Muscle of arm (tissue), 14 donors: Measurements from ENCODE around the gene ADGRB2. TPM values are rescaled to one million over a fixed set of nuclear protein-coding genes. Genes with fewer than 3 reads are reported as not detected.

Source experiments
- DNase-seq: peaks from one replicate; pipeline ENCODE4 v3.0.0-alpha.2; 2013
- long read RNA-seq, 11 donors: transcript quantifications; one replicate each; lab custom pipeline, GENCODE V29; 2026
- polyA plus RNA-seq, 12 donors: library from polyadenylated mRNA; unstranded; fragments of 120-200 nt; gene quantifications; one replicate each; pipeline ENCODE4 v1.2.1, GENCODE V29; 2013; ENCODE audit not compliant: insufficient read length in 12 of 12

The ADGRB2 gene, protein sequence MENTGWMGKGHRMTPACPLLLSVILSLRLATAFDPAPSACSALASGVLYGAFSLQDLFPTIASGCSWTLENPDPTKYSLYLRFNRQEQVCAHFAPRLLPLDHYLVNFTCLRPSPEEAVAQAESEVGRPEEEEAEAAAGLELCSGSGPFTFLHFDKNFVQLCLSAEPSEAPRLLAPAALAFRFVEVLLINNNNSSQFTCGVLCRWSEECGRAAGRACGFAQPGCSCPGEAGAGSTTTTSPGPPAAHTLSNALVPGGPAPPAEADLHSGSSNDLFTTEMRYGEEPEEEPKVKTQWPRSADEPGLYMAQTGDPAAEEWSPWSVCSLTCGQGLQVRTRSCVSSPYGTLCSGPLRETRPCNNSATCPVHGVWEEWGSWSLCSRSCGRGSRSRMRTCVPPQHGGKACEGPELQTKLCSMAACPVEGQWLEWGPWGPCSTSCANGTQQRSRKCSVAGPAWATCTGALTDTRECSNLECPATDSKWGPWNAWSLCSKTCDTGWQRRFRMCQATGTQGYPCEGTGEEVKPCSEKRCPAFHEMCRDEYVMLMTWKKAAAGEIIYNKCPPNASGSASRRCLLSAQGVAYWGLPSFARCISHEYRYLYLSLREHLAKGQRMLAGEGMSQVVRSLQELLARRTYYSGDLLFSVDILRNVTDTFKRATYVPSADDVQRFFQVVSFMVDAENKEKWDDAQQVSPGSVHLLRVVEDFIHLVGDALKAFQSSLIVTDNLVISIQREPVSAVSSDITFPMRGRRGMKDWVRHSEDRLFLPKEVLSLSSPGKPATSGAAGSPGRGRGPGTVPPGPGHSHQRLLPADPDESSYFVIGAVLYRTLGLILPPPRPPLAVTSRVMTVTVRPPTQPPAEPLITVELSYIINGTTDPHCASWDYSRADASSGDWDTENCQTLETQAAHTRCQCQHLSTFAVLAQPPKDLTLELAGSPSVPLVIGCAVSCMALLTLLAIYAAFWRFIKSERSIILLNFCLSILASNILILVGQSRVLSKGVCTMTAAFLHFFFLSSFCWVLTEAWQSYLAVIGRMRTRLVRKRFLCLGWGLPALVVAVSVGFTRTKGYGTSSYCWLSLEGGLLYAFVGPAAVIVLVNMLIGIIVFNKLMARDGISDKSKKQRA (N-terminal part only)
- polyA plus RNA-seq = 10 to 100 TPM in 8 of 12 donors, 1 to 10 TPM in 3, not detected in 1; 9.2 to 28.6 (median 13.4) TPM
- long read RNA-seq, donor 1 = 0 reads
- long read RNA-seq, donor 2 = 0 reads
- long read RNA-seq, donor 3 = 0 reads
- long read RNA-seq, donor 4 = 0 reads
- long read RNA-seq, donor 5 = 0 reads
- long read RNA-seq, donor 6 = 0 reads
- long read RNA-seq, donor 7 = 0 reads
- long read RNA-seq, donor 8 = 0 reads
- long read RNA-seq, donor 9 = 0 reads
- long read RNA-seq, donor 10 = 0 reads
- long read RNA-seq, donor 11 = 0 reads

DNA sequence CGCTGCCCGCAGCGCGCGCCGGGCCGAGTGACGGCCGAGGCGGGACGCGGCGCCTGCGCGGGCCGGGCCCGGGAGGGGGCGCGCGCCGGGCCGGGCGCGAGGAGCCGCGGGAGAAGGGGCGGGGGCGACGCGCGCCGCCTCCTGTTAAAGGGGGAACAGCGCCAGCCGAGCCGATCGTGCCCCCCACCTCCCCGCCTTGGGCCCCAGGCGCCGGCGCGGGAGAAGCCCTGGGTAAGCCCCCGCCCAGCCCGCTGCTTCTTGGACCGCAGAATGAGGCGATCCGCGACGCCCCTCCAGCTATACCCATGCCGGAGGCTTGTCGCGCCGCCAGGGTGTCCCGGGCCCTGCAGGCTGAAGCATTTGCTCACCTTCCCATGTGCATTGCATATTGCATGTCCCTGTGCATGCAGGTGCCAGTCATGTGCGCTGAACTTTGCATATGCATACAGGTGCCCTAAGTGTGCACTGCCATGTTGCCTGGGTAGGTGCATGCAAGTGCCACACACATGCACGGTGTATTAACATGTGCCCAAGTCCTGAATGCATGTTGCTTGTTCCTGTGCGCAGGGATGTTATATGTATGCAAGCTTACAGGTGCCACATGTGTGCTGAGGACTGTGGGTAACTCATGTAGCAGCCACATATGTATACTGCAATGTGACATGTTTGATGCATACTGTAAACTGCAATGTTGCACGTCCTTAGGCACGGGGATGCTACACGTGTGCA, at the start of gene ADGRB2:
Gene ADGRB2, minus strand, starts transcription at position 29 of the 729 bp plus-strand sequence. CDS start 7,119 bp downstream, outside the sequence.
- DNase-seq = no peak

DNA sequence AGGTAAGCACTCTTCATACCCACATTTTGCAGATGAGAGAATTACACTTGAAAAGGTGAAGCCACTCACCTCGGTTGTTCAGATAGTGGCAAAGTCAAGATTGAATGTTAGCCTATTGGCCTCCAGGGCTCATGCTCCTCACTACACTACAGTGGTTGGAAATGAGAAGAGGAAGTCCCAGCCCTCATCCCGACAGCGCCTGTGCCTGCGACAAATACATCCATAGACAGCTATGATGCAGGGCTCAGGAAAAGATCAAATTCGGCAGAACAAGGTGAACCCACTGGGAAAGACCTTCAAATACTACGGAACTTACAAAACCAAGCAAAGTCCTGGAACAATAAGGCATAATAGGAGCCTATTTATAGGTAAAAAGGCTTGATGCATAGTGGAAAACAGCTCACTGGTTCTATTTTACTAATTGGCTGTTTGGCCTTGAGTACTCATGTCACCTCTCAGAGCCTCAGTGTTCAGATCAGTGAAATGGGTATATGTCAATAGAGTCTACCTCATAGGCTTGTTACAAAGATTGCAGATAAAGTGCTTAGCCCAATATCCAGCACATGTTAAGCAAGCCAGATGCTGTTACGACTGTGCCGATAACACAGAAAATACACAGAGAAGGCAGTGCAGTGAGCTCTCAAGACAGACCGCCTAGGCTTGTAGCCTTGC, 48.2 kb upstream of the ADGRB2 start:
- DNase-seq = no peak

DNA sequence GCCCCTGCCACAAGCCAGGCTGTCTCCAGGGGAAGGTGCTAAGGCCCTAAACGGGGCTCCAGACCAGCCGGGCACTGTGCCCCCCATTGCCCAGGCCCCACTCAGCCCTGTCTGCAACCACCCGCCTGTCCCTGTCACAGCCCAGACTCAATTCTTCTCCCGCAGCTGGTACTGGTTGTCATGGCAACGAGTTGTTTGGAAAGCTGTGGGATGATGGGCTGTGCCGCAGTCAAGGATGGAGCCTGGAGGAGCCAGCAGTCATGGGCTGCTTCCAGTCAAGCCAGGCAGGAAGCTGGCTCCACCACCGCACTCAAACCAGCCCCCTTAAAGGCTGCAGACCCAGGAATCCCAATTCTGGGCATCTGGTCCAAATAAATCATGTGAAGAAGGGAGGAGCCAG, 47.5 kb upstream of the ADGRB2 start:
- DNase-seq = no peak

DNA sequence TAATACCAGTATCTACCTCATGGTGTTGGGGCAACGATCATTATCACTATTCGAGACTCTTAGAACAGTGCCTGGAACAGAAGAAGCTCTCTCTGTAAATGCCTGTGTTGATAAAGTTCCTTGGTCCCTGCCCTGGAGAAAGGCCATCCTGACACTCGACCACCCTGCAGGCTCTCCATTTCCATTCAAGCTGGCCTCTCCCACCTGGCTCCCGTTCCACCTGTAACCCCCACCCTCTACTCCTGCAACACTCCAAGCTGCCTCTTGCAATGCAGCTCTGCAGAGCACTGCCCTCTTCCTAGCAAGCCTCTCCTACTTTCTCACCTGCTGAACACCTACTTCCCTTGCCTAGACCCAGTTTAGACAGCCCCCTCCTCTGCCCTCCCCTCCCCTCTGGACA, 45.6 kb upstream of the ADGRB2 start:
- no peak for DNase-seq

DNA sequence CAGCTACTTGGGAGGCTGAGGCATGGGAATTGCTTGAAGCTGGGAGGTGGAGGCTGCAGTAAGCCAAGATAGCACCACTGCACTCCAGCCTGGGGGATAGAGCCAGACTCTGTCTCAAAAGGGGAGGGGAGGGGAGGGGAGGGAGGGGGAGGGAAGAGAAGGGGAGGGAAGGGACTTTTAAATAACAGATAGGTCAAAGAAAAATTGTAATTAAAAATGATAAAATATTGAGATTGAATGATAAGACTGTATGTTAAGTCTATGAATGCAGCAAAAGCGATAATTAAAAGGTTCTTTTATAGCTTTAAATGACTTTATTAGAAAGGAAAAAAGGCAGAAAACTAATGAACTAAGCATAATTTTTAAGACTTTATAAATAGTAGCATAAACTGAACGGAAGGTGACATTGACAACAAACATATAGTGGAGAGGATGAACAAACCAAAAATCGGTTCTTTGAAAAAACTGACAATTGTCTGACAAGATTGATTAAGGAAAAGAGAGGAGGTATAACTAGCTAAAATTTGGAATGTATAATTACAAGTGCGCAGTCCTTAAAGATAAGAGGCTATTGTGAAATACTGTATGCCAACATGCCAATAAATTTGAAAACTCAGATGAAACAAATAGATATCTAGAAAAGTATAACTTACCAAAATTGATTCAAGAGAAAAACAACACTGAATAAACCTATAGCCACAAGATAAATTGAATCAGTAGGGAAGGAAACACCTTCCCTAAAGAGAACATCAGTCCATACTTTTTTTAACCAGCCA, 43.3 kb upstream of the ADGRB2 start:
- no peak for DNase-seq

DNA sequence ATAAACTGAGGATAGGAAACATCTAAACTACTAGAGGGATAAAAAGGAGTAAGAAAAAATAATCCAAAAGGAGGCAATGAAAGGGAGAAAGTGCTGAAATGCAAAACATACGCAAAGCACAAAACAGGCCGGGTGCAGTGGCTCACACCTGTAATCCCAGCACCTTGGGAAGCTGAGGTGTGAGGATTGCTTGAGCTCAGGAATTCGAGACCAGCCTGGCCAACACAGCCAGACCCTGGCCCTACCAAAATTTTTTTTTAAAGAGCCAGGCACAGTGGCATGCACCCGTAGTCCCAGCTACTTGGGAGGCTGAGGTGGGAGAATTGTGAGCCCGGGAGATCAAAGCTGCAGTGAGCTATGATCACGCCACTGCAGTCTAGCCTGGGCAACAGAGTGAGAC, 41.2 kb upstream of the ADGRB2 start:
- DNase-seq = no peak

DNA sequence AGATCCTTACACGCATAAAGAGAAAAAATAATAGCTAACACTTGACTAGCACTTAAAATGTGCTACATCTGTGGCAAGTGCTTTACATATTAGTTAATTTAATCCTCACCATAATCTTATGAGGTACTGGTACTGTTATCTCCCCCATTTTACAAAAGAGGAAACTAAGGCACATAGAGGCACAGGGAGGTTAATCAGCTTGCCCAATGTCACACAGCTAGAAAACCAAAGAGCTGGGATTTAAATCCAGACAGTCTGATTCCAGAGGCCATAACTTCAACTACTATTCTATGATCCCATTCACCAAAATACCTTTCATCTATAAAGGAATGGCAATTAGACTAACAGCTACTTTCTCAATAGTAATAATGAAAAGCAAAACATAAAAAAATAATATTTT, 40.0 kb upstream of the ADGRB2 start:
- no peak for DNase-seq

DNA sequence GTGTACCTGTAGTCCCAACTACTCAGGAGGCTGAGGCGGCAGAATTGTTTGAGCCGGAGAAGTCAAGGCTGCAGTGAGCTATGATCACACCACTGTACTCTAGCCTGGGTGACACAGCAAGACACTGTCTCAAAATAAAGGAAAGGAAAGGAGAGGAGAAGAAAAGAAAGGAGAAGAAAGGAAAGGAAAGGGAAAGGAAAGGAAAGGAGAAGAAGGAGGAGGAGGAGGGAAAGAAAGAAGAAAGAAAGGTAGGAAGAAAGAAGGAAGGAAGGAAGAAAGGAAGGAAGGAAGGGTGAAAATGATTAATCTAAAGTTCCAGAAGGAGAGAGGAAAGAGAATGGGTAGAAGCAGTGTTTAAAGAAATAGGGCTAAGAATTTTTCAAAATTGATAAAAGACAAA, 39.5 kb upstream of the ADGRB2 start:
- no peak for DNase-seq

DNA sequence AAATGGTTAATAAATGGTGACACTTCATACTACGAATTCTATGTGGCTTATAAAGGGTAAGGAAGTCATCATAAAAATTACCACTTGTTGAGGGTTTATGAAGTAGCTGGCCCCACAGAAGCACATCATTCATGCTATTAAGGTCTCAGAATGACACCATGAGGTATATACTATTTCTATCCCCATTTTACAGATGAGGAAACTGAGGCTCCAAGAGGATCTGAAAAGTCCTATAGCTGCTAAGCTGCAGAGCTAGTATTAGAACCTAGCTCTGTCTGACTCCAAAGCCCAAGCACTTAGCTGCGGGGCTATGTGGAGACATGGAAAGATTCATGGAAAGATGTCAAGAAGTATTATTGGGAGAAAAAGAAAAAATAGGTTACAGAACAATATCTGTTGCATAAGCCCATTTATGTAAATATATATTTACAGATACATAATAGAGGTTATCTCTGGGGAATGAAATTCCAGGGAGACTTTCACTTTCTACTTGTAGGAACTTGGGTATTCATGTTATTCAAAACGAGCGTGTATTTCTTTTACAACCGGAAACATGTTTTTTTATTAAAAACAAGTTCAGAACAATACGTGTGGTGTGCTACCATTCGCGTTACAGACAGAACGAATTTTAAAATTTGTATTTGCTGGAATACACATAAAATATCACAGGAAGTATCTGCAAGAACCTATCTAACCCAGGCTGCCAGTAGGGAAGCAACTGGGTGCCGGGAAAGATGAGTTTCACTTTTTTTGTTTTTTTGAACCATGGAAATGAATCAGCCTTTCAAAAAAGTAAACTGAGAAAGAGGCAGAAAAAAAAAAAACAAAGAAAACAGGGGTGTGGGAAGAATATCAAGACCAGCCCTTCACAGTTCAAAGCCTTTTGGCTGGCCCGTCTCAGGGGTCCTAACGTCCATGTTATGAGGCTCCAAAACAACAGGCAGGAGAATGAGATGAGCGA, 38.3 kb upstream of the ADGRB2 start:
- no peak for DNase-seq

DNA sequence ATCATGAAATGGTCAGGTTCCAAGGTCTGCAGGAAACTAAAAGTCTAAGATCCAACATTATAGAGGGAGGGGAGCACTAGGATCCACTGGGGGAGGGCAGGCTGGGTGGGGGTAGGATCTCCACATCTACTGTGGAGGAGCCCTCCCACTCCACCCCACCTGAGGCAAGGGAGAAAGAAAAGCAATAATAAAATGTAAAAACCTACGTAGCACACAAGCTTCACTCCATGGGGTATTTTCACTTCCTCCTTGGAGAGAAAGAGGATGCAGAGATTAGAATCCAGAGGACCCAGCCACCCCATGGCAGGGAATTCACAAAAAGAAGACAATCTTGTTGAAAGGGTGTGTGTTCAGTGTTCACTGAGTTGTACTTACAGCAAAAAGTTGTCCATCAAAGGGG, 37.3 kb upstream of the ADGRB2 start:
- no peak for DNase-seq

DNA sequence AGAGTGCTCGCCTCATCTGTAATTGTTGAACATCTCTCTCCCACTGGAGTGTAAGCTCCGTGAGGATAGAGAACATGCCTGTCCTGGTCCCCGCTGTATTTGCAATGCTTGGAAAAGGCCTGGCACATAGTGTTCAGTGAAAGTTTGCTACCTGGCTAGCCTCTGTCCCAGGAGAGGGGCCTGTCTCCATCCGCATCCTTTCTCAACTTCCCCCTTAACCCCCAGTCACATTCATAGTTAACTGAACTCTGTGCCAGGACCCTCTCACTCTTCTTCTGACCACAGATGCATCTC, 36.5 kb upstream of the ADGRB2 start:
- DNase-seq = no peak

DNA sequence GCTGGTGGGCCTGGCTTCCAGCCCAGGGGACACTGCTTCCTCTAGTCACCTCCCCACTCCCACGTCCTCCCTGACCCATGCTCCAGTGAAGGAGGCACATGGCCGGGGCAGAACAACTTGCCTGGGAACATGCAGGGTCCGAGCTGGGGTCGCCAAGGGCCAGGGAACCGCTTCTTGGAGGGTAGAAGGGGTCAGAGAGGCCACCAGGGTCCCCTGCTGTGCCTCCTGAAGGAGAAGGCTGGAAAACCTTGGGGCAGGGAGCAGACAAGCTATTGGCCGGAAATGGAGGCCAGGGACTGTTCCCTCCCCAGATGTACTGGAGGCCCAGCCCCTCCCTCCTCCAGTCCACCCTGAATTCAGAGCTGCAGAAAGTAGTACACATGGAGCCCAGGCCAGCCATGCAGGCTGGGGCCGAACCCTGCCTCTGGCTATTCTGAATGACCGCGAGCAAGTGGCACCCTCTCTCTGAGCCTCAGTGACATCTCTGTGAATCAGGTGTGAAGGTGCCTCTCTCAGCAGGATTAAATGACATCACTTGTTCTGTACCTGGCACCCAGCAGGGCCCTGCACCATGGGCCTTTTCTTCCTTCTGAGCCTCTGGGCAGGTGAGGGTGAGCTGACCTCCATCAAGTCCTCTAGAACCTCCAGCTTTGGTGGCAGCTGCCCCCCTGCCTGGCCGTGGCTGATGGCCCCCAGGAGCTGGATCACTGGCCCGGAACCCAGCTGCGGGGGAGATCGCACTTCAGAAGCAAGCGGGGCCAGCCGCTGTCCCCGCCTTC, 35.9 kb upstream of the ADGRB2 start:
- no peak for DNase-seq

DNA sequence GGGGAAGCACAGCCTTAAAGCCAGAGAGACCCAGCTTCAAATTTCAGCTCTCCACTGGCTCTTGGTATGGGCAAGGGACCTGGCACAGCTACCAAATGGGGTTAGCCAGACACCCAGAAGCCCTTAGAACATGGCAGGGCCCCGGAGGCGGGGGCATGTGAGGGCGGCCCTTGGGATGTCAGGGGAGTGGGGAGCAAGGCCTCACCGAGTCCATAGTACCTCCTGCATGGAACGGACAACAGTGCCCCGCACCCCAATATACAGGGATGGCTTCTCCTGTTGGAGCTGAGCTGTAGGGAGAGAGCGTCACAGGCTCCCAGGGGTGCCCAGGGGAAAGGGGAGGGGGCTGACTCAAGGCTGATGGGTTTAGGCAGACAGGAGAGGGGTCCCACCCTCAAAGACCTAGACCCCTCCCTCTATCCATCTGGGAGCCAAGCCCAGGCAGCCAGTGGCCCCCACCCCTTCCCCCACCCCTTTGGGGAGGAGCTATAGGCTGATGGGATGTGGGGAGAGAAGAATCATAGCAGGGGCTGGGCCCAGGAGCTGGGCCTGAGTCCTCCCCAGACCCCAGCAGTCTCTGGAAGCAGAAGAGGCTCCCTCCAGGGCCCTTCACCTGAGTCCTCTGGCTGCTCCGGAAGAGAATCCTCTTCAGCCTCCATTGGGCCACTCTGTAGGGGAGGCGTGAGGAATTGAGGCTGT, 35.2 kb upstream of the ADGRB2 start:
- no peak for DNase-seq

DNA sequence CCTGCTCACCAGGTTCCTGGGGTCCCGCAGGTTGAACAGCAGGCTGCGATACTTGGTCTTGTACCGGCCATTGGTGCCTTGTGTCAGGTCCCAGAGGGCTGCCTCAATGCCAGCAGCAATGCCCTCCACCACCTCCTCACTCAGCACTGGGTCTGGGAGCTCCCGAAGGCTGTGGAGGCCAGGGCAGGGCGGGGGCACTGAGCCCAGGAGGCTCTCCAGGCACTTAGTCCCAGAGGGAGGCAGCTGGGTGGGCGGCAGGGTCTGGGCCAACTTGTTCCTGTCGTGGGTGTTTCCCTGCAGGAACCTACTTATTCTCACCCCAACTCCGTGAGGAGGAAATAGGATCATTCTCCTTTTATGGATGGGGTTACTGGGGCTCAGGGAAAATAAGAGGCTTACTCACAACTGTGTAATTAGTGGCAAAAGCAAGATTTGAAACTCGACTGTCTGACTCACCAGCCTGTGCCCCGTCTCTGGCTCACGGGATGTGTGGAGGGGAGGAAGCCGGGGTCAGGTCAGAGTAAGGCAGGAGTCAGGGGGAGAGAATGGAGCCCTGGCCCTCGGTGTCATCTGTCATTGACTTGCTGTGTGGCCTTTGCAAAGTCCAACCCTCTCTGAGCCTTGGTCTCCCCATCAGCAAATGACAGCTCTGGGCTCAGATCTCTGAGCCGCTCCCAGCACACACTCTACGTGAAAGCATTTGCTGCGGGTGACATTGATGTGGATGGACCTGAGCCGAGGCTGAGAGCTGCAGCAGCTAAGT, 34.5 kb upstream of the ADGRB2 start:
- DNase-seq = no peak

DNA sequence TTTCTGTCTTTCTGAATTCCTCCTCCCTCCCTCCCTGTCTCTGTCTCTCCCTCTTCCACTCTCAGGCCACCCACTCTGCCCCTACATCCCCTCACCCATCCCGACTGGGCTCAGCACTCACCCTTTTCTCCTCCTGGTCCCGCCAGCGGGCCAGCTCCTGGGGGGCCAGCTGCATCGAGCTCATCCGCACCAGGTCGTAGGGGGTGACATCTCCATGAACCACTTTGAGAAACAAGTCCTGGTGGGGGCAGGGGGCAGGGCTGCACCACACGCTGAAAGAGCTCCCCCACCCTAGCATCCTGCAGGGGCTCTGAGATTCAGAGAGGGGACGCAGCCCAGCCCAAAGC, 33.9 kb upstream of the ADGRB2 start:
- no peak for DNase-seq

DNA sequence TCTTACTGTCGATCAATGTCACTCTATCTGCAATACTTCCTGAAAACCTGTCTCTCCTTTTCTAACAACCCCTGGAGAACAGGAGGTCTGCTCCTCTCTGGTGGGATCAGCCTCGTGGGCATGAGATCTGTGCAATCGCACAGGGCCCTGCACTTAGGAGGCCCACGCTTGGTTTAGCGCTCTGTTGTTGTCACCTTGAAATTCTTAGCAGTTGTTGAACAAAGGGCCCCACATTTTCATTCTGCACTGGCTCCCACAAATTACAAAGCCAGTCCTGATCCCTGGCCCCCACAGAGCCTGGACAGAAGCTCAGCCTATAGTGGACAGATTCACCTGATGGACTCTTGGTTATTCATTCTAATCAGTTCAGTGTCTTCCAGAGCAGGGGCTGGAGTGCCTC, 33.1 kb upstream of the ADGRB2 start:
- no peak for DNase-seq

DNA sequence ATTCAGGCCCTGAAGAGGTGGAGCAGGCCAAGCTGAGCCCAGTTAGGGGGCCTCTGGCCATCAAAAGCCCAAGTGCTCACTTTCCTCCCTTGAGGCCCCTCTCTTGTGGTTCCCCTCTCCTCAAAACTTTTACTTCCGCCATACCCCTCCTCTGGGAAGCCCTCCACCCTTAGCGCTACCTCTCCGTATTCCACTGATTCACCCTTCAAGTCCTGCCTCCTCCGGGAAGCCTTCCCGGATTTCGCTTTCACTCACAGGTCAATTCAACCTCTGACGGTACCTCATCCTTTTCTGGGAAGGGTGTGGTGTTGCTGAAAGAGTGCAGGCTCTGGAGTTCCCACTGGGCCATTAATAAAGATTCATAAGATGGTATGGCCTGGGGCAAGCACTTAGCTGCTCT, 32.6 kb upstream of the ADGRB2 start:
- DNase-seq = no peak
